HS-5 (cell line): ENCODE data around the gene ERG28.
"Not testable (repeated sequence)": the region's sequence is repeated elsewhere in the genome, so short reads cannot be mapped to it uniquely, and the experiment has no call there.

ENCODE experiments used
- DNase-seq: peaks from one replicate; pipeline ENCODE4 v3.0.0-alpha.2; 2012; ENCODE audit warnings: low read depth

Gene ERG28

DNA sequence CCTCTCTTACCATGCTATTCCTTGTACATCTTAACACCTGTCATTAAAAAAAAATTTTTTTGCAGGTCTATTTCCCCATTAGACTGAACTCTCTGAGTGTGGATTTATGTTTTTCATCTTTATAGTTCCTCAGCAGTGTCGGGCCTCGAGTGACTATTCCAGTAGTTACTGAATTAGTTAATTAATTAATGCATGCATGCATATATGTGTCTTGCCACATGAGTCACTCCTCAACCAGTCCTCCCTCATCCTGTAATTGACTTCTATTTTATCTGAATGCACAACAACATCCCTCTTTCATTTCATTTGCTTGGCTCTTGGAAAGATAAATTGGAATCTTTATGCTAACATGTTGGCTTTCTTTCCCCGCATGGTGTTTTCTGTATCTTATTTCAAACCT, 35.6 kb downstream of the ERG28 start:
- no peak for DNase-seq

DNA sequence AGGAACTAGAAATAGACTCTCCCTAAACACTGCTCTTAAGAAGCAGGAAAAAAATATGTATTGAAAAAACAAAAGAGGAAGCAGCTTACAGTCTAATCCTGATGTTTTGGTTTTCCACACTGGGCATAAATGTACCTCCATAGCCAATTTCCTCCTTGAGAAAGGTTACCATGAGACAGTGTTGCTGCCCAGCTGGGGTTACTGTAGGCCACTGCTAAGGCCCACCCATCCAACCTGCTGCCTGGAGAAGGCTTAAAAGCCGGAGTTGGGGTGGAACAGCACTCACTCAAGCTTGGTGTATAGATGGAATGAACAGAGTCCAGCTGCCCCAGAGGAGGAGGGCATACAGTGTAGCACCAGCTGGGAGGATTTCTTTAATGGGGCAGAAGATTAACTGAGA, 41.1 kb downstream of the ERG28 start:
- no peak for DNase-seq

DNA sequence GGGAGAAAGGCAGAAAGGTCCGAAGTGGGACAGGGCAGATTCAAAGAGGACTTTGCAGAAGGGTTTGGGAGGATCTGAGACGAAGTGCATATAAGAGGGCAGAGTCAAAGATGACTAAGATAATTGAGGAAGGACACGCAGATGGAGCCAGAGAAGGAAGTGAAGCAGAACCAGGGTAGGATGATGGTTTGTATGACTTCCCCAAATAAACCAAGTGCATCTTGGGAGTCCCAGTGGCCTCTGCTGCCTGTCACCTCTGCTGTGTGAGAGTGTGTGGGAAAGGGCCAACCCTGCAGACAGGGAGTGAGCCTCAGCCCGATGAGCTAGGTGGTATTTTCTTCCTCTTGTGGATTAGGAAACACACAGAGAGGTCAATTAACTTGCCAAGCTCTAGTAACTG, 45.5 kb downstream of the ERG28 start:
- DNase-seq = no peak

DNA sequence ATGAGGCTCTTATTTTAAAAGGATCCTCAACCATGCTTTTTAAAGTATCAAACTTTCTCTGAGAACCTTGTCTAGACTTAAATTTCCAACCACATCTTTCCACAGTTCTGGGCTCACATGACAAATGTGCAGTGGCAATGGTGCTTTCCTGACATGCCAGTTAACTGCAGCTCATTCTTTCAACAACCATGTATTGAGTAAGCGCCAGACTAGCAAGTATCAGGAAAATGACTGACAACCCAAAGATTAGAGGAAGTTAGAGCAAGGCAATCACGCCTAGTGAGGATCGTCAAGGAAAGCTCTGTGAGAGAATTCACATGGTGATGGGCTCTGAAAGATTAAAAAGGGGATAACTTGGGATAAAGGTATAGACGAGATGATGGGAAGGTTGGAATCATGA, 46.5 kb downstream of the ERG28 start:
- no peak for DNase-seq

DNA sequence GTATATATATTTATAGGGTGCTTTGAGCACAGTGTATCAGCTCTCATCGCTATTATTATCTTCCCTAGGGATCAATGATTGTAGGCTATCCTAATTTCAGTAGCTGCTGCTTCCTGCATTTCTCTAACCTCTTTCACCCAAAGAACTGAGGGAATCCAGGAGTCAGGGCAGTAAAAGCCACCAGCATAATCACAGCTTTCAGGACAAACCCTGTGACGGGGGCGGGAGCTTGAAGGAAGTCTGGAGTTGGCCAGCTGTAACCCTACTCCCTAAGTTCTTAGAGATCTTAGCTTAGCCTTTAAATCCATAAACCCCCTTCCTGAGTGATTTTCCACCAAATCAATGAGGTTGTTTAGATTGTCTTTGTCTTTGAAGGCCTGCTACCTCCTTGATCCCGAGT, 48.5 kb downstream of the ERG28 start:
- DNase-seq = no peak

DNA sequence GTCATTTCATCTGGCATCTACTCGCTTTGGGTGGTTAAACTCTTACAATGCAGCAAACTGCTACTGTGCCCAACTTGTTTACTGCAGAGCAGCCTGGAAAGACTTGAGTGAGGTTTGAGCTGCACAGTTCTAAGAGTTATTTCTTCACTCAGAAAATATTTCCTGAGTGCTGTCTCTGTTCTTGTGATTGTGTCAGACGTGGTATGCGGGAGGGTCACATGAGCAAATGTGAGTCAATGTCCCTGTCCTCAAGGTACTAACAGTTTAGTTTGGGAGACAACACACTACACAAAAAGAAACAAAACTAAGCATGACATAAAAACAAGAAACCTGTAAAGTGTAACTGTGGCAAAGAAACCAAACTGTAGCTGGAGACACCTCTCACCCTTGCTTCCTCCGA, 49.8 kb downstream of the ERG28 start:
- DNase-seq = no peak

DNA sequence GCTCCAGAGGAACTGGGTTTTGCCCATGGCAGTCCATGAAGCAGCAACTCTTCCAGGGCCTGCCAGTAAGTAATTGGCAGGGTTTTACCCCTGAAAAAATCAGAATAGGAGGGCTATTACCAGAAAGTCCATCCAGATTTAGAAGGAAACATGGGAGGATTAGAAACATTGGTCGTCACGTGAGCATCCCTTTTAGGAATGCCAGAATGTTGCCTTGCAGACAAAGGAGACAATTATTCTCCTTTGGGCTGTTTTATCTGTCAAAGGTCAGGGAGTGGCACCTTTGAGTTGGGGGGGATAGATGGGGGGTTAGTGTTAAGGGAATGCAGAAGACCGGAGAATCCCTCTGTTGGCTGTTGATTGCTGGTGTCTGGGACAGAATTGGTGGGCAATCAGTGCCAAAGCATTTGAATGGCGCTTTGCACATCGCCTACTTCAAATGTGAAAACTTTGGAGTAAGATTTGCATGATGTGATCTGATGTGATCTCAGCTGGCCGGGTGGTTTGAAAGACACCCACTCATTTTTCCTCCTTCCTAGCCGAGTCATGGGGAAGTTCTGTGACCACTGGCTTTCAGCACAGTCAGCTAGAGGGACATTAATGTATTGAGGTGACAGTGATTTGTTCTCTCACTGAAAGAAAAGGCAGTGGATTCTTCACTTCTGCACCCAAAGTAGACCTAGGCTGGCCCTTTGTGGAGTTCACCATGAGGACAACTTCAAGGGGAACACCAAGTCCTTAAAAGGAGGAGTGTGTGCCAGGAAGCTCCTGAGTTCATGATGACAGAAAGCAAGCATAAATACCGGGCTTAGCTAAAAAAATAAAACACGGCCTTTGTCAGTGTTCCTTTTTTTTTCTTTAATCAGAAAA, 50.8 kb downstream of the ERG28 start:
- no peak for DNase-seq

DNA sequence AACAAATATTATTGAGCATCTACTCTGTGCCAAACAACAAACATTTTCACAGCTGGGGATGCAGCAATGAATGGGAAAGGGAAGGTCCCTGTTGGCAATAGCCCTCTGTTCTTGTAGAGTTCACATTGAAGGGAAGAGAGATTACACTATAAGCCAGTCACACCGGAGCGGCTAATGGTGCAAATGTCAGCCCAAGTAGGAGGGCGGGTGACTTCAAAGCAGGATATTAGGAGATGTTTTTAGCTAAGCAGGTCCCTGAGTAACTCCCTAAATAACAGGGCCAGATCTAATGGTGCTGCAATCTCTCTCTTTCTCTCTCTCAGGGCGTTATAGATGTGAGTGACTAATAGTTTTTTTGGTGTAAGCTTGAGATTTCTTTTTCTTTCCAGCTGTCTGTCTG, 51.6 kb downstream of the ERG28 start:
- DNase-seq = no peak

DNA sequence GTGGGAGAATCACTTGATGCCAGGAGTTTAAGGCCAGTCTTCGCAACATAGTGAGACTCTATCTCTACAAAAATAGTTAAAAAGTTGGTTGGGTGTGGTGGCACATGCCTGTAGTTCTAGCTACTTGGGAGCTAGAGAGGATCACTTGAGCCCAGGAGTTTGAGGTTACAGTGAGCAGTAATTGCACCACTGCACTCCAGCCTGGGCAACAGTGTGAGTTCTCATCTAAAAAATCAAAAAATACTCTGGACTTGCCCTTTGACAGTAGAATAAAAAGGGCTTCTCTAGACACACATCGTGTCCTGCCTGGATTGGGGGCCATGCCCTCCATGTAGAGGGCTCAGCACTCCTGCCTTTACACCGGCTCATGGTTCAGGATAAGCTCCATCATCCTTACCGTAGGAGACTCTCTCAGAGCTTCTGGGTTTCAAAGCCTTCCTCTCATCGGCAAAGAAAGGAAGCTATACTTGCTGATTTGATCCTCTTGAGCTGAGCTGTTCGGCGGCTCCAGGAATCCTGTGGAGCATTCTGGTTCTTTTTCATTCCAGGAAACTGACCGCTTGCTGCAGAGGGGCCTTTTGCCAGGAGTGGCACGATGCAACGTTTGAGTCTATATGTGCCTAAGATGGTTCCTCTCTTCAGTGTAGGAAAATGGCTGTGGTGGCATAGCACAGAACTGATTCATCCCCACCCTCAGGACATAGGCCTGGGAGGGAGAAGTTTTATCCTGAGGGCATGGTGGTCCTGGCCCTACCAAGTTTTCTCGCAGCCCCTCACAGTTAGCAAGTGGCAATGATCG, 52.6 kb downstream of the ERG28 start:
- DNase-seq = no peak

DNA sequence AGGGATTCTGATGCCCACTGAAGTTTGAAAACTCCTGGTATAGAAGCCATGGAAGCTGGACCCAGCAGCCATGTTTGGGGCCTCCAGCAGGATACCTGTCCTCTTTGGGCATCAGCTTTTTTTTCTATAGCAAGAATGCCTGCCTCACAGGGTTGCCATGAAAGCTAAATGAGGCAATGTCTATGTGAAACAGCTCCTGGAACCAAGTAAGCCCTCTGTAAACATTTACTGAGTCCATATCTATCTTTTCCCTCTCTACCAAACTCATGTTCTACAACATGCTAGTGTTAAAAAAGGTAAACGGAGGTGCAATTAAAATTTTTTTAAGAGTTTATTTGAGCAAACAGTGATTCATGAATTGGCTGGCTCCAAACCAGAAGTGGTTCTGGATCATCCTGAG, 53.6 kb downstream of the ERG28 start:
- no peak for DNase-seq

DNA sequence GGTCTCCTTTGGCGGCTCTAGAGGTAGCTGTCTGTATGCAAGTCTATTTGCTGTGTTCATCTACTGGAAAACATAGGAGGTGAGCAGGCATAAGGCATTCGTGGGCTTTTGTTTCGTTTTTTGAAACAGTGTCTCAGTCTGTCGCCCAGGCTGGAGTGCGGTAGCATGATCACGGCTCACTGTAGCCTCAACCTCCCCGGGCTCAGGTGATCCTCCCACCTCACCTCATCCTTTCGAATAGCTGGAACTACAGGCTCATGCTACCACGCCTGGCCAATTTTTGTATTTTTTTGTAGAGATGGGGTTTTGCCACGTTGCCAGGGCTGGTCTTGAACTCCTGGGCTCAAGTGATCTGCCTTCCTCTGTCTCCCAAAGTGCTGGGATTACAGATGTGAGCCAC, 54.8 kb downstream of the ERG28 start:
- no peak for DNase-seq

DNA sequence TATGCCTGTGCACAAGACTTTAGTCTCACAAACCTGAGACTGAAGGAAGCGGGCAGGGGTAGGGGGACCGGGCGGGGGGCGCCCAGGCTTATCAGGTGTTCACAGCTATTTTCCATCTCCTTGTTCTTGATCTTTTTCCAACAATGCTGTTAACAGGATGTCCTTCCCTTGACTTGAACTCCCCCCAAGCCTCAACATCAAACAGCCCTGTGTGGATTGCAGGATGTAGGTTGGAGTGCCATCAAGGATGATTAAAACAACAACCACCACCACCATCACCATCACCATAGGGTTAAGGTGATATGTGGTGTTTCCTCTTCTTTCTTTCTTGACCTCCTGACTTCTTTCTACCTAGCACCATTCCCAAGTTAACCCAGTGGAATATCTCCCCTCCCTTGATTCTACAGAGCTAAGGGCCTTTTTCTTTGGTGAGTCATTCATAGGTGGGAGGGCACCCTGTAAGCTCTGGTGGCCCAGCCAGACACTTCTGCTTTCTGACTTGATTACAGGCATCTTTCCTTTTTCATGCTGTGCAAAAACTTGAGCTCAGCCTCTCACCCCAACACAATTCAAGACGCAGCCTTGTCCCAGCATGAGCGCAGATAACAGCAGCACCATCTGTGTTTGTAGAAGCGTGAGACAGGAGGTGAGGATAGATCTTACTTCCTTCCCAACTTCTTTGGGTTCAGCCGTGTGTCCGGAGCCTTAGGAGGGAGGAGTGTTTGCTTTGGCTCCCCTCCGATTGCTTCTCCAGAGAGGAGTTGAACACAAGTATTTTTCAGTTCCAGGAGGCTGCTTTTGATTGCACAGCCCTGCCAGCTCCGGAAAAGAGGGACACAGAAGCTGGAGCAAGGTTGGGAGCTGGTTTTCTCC, 55.5 kb downstream of the ERG28 start:
- no peak for DNase-seq

DNA sequence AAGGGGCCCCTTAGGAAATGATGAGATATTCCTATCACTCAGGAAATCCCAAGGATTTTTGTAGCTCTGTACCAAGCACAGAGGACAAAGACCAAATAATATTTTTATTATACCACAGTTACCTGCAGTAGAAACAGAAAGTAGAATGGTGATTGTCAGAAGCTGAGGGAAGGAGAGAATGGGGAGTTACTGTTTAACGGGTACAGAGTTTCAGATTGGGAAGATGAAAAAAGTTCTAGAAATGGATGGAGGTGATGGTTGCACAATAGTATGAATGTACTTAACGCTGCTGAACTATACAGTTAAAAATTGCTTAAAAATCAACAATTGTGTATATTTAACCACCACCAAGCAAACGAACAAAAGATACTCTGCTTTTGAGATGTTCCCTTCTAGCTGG, 58.2 kb downstream of the ERG28 start:
- DNase-seq = no peak

DNA sequence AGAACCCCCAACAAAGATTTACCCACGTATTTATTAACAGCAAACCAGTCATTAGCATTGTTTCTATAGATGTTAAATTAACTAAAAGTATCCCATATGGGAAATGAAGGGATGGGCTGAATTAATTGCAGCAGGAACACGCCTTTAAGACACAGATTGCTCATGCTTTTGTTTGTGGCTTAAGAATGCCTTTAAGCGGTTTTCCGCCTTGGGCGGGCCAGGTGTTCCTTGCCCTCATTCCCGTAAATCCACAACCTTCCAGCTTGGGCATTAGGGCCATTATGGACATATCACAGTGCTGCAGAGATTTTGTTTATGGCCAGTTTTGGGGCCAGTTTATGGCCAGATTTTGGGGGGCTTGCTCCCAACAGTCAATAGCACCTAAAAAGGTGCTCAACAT, 59.6 kb downstream of the ERG28 start:
- DNase-seq = not testable (repeated sequence)

DNA sequence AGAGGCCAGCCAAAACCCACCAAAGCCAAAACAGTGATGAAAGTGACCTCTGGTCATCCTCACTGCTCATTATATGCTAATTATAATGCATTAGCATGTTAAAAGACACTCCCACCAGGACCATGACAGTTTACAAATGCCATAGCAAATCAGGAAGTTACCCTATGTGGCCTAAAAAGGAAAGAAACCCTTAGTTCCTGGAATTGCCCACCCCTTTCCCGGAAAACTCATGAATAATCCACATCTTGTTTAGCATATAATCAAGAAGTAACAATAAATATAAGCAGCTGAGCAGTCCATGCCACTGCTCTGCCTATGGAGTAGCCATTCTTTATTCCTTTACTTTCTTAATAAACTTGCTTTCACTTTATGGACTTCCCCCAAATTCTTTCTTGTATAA, 60.6 kb downstream of the ERG28 start:
- DNase-seq = not testable (repeated sequence)
